ENCODE data around the gene LILRB4.
"Not testable (repeated sequence)": the region's sequence is repeated elsewhere in the genome, so short reads cannot be mapped to it uniquely, and the experiment has no call there.

GRCh38 chr19:54627912-54628311 lies 34.9 kb upstream of the LILRB4 start:
- TF ChIP-seq, protein P1, sequence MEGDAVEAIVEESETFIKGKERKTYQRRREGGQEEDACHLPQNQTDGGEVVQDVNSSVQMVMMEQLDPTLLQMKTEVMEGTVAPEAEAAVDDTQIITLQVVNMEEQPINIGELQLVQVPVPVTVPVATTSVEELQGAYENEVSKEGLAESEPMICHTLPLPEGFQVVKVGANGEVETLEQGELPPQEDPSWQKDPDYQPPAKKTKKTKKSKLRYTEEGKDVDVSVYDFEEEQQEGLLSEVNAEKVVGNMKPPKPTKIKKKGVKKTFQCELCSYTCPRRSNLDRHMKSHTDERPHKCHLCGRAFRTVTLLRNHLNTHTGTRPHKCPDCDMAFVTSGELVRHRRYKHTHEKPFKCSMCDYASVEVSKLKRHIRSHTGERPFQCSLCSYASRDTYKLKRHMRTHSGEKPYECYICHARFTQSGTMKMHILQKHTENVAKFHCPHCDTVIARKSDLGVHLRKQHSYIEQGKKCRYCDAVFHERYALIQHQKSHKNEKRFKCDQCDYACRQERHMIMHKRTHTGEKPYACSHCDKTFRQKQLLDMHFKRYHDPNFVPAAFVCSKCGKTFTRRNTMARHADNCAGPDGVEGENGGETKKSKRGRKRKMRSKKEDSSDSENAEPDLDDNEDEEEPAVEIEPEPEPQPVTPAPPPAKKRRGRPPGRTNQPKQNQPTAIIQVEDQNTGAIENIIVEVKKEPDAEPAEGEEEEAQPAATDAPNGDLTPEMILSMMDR (conservative IDR thresholded peaks at IDR 0.05; ENCODE audit: low read depth, low read length), result not testable (repeated sequence)
- not testable (repeated sequence) for TF ChIP-seq MAFK (IDR thresholded peaks at IDR 0.05; ENCODE audit: low read depth, low read length)

Data from IMR-90 (cell line).